Nucleus accumbens (tissue), 56 donors: ENCODE data around the gene BEND3.
"Not testable (repeated sequence)": the region's sequence is repeated elsewhere in the genome, so short reads cannot be mapped to it uniquely, and the experiment has no call there.

ENCODE experiments used
- DNase-seq, 56 donors: peaks; one replicate each; lab custom pipeline; 2025; lab: John Stamatoyannopoulos, UW

The BEND3 gene

GRCh38 chr6:107114926-107115694 lies at the start of gene BEND3:
Gene BEND3, minus strand, starts transcription at chr6:107115515. Its CDS starts 16,230 bp downstream, at chr6:107099285.
- peak in 33 of 56 donors; percentile 8 to 61 (median 37) for DNase-seq

- DNase-seq, result not testable (repeated sequence)
Measured at GRCh38 chr6:107164299-107164698, 49.0 kb upstream of the BEND3 start.

DNA sequence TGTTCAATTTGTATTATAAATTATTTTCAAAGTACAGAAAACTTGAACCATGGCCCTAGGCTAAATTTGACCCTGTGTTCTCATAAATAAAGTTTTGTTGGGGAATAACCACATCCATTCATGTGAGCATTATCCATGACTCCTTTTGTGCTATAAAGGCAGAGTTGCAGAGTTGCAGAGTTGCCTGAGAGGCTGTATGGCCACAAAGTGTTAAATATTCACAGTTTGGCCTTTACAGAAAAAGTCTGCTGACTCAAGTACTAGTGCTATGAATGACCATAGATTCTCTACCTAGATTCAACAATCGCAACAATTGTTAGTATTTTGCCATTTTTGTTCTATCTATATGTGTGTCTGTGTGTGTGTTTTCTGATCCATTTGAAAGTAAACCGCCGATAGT lies 46.2 kb upstream of the BEND3 start:
- DNase-seq, result no peak

GRCh38 chr6:107156617-107157016 lies 41.3 kb upstream of the BEND3 start:
- DNase-seq, result no peak

GRCh38 chr6:107154801-107155160 lies 39.5 kb upstream of the BEND3 start:
- no peak for DNase-seq

GRCh38 chr6:107154131-107154800 lies 39.0 kb upstream of the BEND3 start:
- DNase-seq, result no peak

DNA sequence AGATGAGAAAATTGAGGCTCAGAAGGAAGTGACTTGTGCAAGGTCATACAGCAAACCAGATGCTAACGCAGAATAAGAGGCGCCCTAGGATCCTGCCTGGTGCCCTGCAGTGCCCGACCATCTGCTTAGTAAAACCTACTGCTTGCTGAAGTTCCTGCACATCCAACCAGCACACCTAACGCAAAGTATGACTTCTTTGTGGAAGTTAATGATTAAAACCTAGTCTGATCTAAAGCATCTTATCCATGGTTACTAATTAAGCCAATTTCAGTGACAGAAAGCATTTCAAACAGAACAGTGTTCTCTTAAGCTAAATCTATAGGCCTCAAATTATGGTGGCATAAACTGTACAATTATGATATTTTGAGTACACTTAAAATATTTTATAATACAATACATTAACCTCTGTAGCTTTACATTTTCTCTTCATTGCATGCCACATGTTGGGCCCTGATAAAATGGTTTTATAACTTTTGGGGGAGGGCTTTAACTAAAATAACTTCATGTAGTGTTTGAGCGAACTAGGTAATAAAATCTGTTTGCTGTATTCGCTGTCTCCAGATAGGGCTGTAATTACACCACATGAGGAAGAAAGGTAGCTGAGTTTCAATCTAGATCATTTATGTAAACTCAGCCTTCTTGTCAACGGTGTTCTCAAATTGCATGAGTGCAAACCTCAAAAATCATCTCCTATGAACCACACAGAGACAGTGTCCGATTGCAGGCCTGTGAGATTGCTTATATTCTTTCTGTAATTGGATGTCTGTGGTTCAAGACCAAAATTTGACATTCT lies 37.5 kb upstream of the BEND3 start:
- no peak for DNase-seq

DNA sequence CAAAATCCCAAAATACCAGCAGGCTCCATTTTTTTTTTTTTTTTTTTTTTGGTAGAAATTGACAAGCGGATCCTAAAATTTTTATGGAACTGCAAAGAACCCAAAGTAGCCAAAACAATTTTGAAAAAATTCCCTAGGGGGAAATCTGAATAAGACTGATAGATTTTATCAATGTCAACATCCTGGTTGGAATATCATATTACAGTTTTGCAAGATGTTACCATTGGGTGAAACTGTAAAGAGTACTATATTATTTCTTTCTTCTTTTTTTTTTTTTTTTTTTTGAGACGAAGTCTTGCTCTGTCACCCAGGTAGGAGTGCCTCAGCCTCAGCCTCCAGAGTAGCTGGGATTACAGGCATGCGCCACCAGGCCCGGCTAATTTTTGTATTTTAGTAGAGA lies 29.4 kb upstream of the BEND3 start:
- no peak for DNase-seq

- DNase-seq, result no peak
Measured at GRCh38 chr6:107144014-107144413, 28.7 kb upstream of the BEND3 start.

DNA sequence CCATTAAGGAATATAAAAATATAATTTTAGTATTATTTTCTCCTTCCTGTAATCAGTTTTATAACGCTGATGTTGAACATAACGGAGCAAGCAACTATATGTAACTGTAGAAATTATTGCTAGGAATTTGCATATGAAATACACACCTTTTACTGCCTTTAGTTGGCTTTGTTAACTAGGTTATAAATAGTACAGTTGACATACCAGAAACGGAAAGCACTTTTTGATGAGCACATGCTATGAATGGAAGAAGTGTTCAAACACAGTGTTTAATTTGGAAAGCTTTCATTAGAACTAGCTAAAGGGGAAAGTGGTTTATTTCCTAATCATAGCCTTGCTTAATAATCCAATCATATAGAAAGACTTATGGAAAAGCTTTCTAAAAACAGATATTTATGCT lies 25.3 kb upstream of the BEND3 start:
- DNase-seq, result no peak

- not testable (repeated sequence) for DNase-seq
Measured at GRCh38 chr6:107136324-107136723, 21.0 kb upstream of the BEND3 start.

- not testable (repeated sequence) for DNase-seq
Measured at GRCh38 chr6:107135048-107135680, 19.8 kb upstream of the BEND3 start.

GRCh38 chr6:107132330-107132954 lies 17.1 kb upstream of the BEND3 start:
- DNase-seq, result peak in 8 of 56 donors; percentile 3 to 34 (median 9)

- no peak for DNase-seq
Measured at GRCh38 chr6:107129370-107129925, 14.1 kb upstream of the BEND3 start.

GRCh38 chr6:107128577-107128976 lies 13.3 kb upstream of the BEND3 start:
- no peak for DNase-seq

DNA sequence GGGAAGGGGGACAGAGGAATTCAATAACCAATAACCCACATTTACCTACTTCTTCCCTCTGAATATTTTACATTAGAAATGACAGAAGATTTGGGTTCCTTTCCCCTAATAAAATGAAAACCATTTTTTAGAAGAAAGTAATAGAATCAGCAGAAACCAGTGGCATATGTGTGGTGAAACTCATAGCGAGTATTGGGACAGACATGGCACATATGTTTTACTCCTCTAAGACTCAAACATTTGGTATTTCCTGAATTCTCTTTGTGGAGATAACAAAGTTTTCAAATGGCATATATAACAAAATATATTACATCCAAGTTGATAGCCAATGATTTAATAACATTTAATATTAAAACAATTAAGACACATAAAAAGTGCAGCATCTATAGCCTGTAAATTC lies 12.9 kb upstream of the BEND3 start:
- DNase-seq, result no peak

DNA sequence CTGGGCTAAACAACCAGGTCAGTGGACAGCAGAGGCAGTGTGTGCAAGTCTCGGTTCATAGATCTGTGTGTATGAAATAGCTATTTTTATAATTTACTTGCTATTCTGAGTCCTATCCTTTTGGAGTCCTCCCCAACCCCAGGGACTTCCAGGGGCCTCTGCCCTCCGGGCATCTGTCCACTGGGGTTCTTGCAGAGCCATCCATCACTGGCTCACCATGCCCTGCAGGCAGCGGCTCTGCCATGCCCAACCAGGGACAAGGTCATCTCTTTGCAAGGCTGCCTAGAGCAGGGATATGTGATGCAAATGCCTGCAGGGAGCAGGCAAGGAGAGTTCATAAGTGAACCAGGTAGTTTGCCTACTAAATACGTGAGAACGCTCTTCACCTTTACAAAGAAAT lies 10.5 kb upstream of the BEND3 start:
- DNase-seq, result no peak

GRCh38 chr6:107124934-107125348 lies 9.6 kb upstream of the BEND3 start:
- DNase-seq, result no peak

DNA sequence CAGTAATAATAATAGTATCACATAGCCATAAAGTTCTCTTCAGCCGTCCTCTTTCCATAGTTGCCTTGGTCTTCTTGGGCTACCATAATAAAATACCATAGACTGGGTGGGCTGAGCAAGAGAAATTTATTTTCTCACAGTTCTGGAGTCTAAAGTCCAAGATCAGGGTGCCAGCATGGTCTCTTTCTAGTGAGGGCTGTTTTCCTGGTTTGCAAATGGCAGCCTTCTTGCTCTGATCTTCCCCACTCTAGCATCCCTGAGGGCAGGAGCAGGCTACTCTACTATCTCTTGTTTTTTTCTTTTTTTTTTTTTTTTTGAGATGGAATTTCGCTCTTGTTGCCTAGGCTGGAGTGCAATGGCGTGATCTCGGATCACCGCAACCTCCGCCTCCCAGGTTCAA lies 8.2 kb upstream of the BEND3 start:
- no peak for DNase-seq

GRCh38 chr6:107122748-107123147 lies 7.4 kb upstream of the BEND3 start:
- no peak for DNase-seq
